ENCODE results near the gene MTRF1. TPM values are rescaled to one million over a fixed set of nuclear protein-coding genes. Genes with fewer than 3 reads are reported as not detected.

The MTRF1 gene
- total RNA-seq, 1 donor from 2014 or later: 8.5 TPM

DNA sequence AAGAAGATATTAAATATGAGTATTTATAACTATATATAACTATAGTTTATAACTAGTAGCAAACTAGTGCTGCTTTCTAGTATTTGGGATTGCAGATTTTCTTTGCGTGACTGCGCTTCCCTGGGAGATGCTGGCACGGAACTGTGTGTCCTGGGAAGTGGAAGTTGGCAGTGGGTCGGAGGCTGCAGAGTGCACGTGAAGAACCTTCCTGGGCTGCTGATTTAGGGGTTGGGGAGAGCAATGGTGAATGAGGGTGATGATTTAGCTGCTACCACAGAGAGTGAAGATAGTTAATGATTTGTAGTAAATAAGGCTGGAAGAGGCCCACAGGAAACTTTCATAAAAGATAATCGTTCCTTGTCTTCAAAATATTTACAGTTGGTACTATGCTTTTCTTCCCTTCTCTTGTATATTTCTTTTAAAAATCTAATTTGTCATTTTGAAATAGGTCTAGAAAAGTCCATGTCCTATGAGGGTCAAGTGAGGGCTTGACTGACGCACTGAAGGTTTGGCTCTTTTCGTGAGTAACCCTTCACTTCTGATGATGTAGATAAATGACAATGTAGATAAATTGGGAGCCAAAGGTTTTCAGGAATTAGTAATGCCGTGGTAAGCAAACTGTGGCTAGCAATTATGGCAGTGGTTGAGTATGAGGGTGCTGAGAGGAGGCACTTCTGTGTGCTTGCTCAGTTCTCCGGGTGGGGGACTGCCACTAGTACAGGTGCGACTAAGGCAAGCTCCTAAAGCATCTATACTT, 44.7 kb upstream of the MTRF1 start:
- no peaks in the 10 kb centered on the region for H3K36me3 ChIP-seq (ENCODE audit: control insufficient read depth, insufficient read depth, low read length)
- no peak overlapping the region for H3K4me3 ChIP-seq (ENCODE audit: low read depth, low read length)
- no peak for DNase-seq (ENCODE audit: low read depth)
- H3K27me3 ChIP-seq (ENCODE audit: control insufficient read depth, insufficient read depth, low read length): no peaks in the 10 kb centered on the region
- TF ChIP-seq, protein P1, sequence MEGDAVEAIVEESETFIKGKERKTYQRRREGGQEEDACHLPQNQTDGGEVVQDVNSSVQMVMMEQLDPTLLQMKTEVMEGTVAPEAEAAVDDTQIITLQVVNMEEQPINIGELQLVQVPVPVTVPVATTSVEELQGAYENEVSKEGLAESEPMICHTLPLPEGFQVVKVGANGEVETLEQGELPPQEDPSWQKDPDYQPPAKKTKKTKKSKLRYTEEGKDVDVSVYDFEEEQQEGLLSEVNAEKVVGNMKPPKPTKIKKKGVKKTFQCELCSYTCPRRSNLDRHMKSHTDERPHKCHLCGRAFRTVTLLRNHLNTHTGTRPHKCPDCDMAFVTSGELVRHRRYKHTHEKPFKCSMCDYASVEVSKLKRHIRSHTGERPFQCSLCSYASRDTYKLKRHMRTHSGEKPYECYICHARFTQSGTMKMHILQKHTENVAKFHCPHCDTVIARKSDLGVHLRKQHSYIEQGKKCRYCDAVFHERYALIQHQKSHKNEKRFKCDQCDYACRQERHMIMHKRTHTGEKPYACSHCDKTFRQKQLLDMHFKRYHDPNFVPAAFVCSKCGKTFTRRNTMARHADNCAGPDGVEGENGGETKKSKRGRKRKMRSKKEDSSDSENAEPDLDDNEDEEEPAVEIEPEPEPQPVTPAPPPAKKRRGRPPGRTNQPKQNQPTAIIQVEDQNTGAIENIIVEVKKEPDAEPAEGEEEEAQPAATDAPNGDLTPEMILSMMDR (IDR thresholded peaks at IDR 0.05; ENCODE audit: insufficient read depth, low read length, poor library complexity, severe bottlenecking): no peak

DNA sequence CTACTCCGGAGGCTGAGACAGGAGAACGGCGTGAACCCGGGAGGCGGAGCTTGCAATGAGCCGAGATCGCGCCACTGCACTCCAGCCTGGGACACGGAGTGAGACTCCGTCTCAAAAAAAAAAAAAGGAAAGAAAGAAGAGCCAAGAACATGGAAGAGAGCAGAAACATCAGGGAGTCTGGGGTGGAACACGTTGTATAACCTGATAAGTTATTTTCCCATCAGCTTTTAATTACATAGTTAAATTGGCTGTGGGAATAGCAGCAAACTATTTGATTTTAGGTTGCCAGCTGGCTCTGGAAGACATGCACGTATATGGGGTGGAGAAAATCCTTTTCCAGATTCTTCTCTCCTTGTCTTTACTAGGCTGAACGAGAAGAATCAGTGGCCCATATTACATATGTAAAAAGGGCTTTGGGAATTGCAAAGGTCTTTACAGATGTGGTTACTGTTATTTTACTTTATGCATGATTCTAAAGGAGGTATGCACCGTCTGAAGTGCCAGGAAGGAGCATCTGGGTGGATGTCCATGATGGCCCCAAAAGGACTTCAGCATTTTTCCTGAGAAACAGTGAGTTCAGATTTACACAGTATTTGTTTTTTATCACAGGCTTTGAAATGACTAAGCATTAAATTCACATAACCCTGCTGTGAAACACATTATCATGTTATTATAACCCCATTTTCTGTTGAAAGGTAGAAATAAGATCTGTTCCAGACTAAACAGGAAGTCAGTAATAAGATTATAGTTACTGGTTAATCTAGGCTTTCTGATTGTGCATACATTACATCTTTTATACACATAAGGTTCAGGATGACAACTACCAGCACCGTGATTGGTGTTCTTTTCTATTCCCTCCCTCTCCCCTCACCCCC, 43.1 kb upstream of the MTRF1 start:
- H3K4me3 ChIP-seq (ENCODE audit: low read depth, low read length): no peak overlapping the region
- DNase-seq (ENCODE audit: low read depth): no peak
- TF ChIP-seq, protein P1 (IDR thresholded peaks at IDR 0.05; ENCODE audit: insufficient read depth, low read length, poor library complexity, severe bottlenecking): no peak

DNA sequence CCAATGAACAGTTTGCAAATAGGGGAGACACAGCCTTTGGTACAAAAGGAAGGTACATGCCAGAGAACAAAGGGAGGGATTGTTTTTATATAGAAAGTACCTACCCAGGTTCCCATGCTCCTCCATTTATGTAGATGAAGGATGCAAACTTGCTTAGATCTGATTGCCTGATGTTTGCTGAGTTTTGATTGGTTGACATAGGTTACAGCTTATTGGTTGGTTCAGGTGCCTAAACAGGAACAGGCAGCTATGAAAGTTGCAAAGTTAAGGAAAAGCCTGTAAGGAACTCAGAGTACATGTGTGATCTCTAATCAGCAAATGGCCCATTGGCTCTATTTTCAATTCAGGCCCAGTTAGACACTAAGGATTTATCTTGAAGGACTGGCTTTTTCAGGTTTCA, 41.2 kb upstream of the MTRF1 start:
- Histone ChIP-seq H3K27me3 (ENCODE audit: control insufficient read depth, insufficient read depth, low read length) (no peaks in the 10 kb centered on the region), H3K36me3 (ENCODE audit: control insufficient read depth, insufficient read depth, low read length) (no peaks in the 10 kb centered on the region), H3K4me3 (ENCODE audit: low read depth, low read length) (no peak overlapping the region)
- DNase-seq (ENCODE audit: low read depth): no peak
- TF ChIP-seq, protein P1 (IDR thresholded peaks at IDR 0.05; ENCODE audit: insufficient read depth, low read length, poor library complexity, severe bottlenecking): no peak

More for the DNA sequence above, 43.1 kb upstream of the MTRF1 start:
- H3K27me3 ChIP-seq (ENCODE audit: control insufficient read depth, insufficient read depth, low read length): no peaks in the 10 kb centered on the region
- no peaks in the 10 kb centered on the region for H3K36me3 ChIP-seq (ENCODE audit: control insufficient read depth, insufficient read depth, low read length)

DNA sequence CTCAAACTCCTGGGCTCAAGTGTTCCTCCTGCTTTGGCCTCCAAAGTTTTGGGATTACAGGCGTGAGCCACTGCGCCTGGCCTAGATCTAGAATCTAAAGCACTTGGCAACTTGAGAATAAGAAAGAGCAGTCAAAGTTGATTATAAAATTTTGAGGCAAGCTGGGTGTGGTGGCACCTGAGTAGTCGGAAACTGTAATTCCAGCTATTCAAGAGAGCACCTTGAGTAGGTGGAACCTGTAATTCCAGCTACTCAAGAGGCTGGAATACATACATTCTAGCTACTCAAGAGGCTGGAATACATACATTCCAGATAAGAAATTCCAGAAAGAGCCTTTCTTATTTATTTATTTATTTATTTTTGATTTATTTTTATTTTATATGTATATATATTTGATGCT, 39.4 kb upstream of the MTRF1 start:
- TF ChIP-seq, protein P1 (IDR thresholded peaks at IDR 0.05; ENCODE audit: insufficient read depth, low read length, poor library complexity, severe bottlenecking): no peak
- H3K4me3 ChIP-seq (ENCODE audit: low read depth, low read length): no peak overlapping the region
- no peak for DNase-seq (ENCODE audit: low read depth)
- no peaks in the 10 kb centered on the region for H3K36me3 ChIP-seq (ENCODE audit: control insufficient read depth, insufficient read depth, low read length)
- no peaks in the 10 kb centered on the region for H3K27me3 ChIP-seq (ENCODE audit: control insufficient read depth, insufficient read depth, low read length)

DNA sequence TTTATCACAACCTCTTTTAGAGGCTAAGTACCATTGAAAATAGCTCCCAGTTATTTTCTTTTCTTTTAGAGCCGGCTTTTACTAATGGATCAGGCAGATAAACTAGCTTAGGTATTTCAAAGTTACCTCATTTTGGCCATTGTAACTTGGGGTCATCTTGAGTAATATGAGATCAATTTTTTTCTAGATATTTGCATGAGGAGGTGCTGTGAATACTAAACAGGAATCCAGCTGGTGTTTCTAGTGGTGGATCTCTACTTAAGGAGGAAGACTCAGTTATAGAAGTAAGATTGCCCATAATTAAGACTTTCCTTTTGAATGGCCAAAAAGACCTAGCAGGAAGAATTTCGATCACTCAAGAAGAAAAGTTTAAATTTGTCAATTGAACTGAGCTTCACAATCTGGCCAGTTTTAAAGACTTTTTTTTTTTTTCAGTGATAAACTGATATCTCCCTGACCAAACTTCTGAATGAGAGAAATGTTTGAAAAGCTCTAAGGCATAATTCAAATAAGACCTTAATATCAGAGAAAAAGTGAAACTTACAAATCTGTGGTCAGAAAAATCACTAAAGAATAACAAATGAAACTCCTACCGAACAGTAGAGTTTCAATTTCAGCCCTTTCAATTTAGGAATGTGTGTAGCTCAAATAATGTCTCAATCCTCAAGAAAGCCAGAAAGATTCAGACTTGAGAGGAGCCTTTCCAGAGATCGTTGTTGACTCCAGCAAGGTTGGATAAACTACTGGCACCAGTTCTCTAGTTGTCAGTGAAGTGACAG, 36.1 kb upstream of the MTRF1 start:
- no peak for DNase-seq (ENCODE audit: low read depth)
- Histone ChIP-seq H3K4me3 (ENCODE audit: low read depth, low read length) (no peak overlapping the region), H3K27me3 (ENCODE audit: control insufficient read depth, insufficient read depth, low read length) (no peaks in the 10 kb centered on the region), H3K36me3 (ENCODE audit: control insufficient read depth, insufficient read depth, low read length) (no peaks in the 10 kb centered on the region)
- TF ChIP-seq, protein P1 (IDR thresholded peaks at IDR 0.05; ENCODE audit: insufficient read depth, low read length, poor library complexity, severe bottlenecking): no peak

Measured in kidney epithelial cell (primary cell).